BJ (cell line): ENCODE results near the gene ITGAL. TPM values are rescaled to one million over a fixed set of nuclear protein-coding genes. Genes with fewer than 3 reads are reported as not detected.
A peak's percentile ranks its signal among the peaks of the same experiment; 100 is the strongest.

Experiments used
- CTCF ChIA-PET: fragments of 350-600 bp; formaldehyde crosslinking; extraction: SDS; loops from one replicate; lab custom pipeline; 2021; ENCODE audit warnings: antibody characterized with exemption, inconsistent platforms; lab: Yijun Ruan, JAX
- POLR2A ChIA-PET: fragments of 300-600 bp; sonication (Branson Sonifier 250); formaldehyde crosslinking; extraction: SDS; loops from one replicate; lab custom pipeline; 2021; ENCODE audit warnings: antibody characterized with exemption; lab: Charles Lee
- DNase-seq: peaks from one replicate; pipeline ENCODE4 v3.0.0-alpha.2; 2011; ENCODE audit warnings: low read depth
- H3K27me3 ChIP-seq: 2 replicates; pipeline ENCODE4 v1.6.0; 2011; ENCODE audit warnings: low read length; ENCODE audit not compliant: control insufficient read depth, insufficient read depth
- H3K36me3 ChIP-seq: 2 replicates; pipeline ENCODE4 v1.5.1; 2011; ENCODE audit warnings: low read length; ENCODE audit not compliant: control insufficient read depth, insufficient read depth
- H3K4me3 ChIP-seq: 2 replicates; pipeline ENCODE4 v1.5.1; 2011; ENCODE audit warnings: low read depth, mild to moderate bottlenecking, control low read depth, low read length
- CTCF ChIP-seq: IDR thresholded peaks from 2 replicates; pipeline ENCODE4 v1.5.1; 2011; ENCODE audit warnings: low read depth, mild to moderate bottlenecking, control low read depth, inconsistent platforms, low read length, moderate library complexity; ENCODE audit not compliant: insufficient read depth
- polyA plus RNA-seq: library from polyadenylated mRNA; depleted of rRNA; stranded (reverse); fragments of >200 nt; gene quantifications from 2 replicates; pipeline ENCODE4 v1.2.3, GENCODE V29; 2011

The ITGAL gene
- polyA plus RNA-seq, 1 experiment = 0.06 TPM

GRCh38 chr16:30567160-30567990 is 94.8 kb downstream of the ITGAL start:
- POLR2A ChIA-PET = no interaction called here
- no peak overlapping the region for H3K4me3 ChIP-seq
- TF ChIP-seq CTCF = no peak
- CTCF ChIA-PET = interaction anchor here (1.4 kb wide), 1 partner anchor 32 kb away, joined by 3 read pairs; no protein-coding TSS in a partner anchor
- H3K36me3 ChIP-seq = no peaks in the 10 kb centered on the region; the same call in 1 of the 2 replicates
- 0 out of 2 replicates have a peak, but pooled peaks cover 2% of the 10 kb centered on the region for H3K27me3 ChIP-seq
- DNase-seq = no peak

- 0 out of 2 replicates have a peak, but pooled peaks cover 2% of the 10 kb centered on the region for H3K27me3 ChIP-seq
- H3K4me3 ChIP-seq = no peak overlapping the region
- ChIA-PET CTCF (interaction anchor here (1.3 kb wide), 1 partner anchor 119 kb away, joined by 5 read pairs; no protein-coding TSS in a partner anchor), POLR2A (no interaction called here)
- no peaks in the 10 kb centered on the region; the same call in 1 of the 2 replicates for H3K36me3 ChIP-seq
- TF ChIP-seq CTCF = no peak
- peak; percentile 41 for DNase-seq
These were observed 95.6 kb downstream of the ITGAL start for GRCh38 chr16:30567991-30568638.

GRCh38 chr16:30569281-30569680 is 96.7 kb downstream of the ITGAL start:
- DNase-seq = no peak
- ChIA-PET POLR2A (no interaction called here), CTCF (interaction anchor here (1.3 kb wide), 1 partner anchor 120 kb away, joined by 5 read pairs; no protein-coding TSS in a partner anchor)
- H3K36me3 ChIP-seq = no peaks in the 10 kb centered on the region; the same call in 1 of the 2 replicates
- H3K27me3 ChIP-seq = 0 out of 2 replicates have a peak, but pooled peaks cover 2% of the 10 kb centered on the region
- TF ChIP-seq CTCF = no peak
- H3K4me3 ChIP-seq = no peak overlapping the region

GRCh38 chr16:30569746-30570635 is 97.4 kb downstream of the ITGAL start:
- Histone ChIP-seq H3K27me3 (0 out of 2 replicates have a peak, but pooled peaks cover 2% of the 10 kb centered on the region), H3K4me3 (no peak overlapping the region), H3K36me3 (no peaks in the 10 kb centered on the region; the same call in 1 of the 2 replicates)
- POLR2A ChIA-PET = no interaction called here
- no peak for DNase-seq
- TF ChIP-seq CTCF = no peak
- CTCF ChIA-PET = interaction anchor here (1.2 kb wide), 2 partner anchors 15 to 59 kb away, joined by 3 to 4 read pairs; no protein-coding TSS in a partner anchor
